ENCODE data around the gene ELF5. TPM values are rescaled to one million over a fixed set of nuclear protein-coding genes. Genes with fewer than 3 reads are reported as not detected.

ELF5 gene
- total RNA-seq, 1 donor from 2014 or later, result not detected

- H3K4me3 ChIP-seq (ENCODE audit: low read depth, low read length), result no peak overlapping the region
- no peak for DNase-seq (ENCODE audit: low read depth)
- TF ChIP-seq CTCF (conservative IDR thresholded peaks at IDR 0.05; ENCODE audit: low read depth, low read length), result no peak
These were observed 71.8 kb downstream of the ELF5 start for GRCh38 chr11:34441814-34442213.

GRCh38 chr11:34439610-34440198, 73.9 kb downstream of the ELF5 start:
- DNase-seq (ENCODE audit: low read depth), result no peak
- no peak for TF ChIP-seq CTCF (conservative IDR thresholded peaks at IDR 0.05; ENCODE audit: low read depth, low read length)
- H3K4me3 ChIP-seq (ENCODE audit: low read depth, low read length), result peak overlapping the region; percentile 90

GRCh38 chr11:34438529-34439507, 74.8 kb downstream of the ELF5 start, which contains the start of gene CAT:
CAT (plus strand) TSS chr11:34438934; CDS start chr11:34439014, 80 bp downstream.
- TF ChIP-seq CTCF (conservative IDR thresholded peaks at IDR 0.05; ENCODE audit: low read depth, low read length), result no peak
- peak; percentile 73 for DNase-seq (ENCODE audit: low read depth)
- peak within 1 kb of the TSS; percentile 90 for H3K4me3 ChIP-seq (ENCODE audit: low read depth, low read length)

GRCh38 chr11:34437224-34438125, 76.1 kb downstream of the ELF5 start:
- peak overlapping the region; percentile 90 for H3K4me3 ChIP-seq (ENCODE audit: low read depth, low read length)
- TF ChIP-seq CTCF (conservative IDR thresholded peaks at IDR 0.05; ENCODE audit: low read depth, low read length), result no peak
- no peak for DNase-seq (ENCODE audit: low read depth)

GRCh38 chr11:34433899-34434298, 79.7 kb downstream of the ELF5 start:
- TF ChIP-seq CTCF (conservative IDR thresholded peaks at IDR 0.05; ENCODE audit: low read depth, low read length), result no peak
- no peak overlapping the region for H3K4me3 ChIP-seq (ENCODE audit: low read depth, low read length)
- DNase-seq (ENCODE audit: low read depth), result no peak

- no peak for TF ChIP-seq CTCF (conservative IDR thresholded peaks at IDR 0.05; ENCODE audit: low read depth, low read length)
- DNase-seq (ENCODE audit: low read depth), result no peak
- H3K4me3 ChIP-seq (ENCODE audit: low read depth, low read length), result no peak overlapping the region
These were observed 80.8 kb downstream of the ELF5 start for GRCh38 chr11:34432822-34433221.
